ENCODE data around the gene EIF3K.

The EIF3K gene

DNA sequence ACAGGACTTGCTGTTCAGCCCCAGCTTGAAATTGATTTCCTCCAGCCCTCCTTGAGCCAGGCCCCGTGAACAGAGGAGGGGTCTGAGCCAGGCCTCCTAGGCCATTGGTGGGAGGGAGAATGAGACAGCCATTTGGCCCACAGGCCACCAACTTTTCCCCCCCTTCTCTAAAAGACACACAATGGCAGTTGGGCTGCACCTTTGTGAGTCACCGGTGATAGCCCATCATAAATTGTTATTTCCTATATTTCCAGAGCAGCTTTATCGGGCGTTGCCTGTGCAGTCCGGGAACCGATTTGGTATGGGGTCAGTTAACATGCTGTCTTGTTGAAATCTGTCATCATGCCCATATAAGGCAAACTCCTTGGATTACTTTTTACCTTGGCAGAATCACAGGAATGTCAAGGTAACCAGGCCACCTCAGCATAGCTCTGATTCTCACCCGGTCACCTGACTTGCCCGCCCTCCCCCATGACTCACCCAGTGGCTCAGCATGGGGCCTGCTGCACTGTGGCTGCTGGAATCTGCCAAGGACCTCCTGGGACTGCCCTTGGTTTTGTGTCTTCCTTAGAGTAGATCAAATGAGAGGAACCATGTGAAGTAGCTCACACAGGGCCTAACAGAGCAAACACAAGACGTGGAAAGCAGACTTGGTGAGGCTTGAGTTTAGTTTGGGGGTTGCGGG, 64.5 kb downstream of the EIF3K start (continued):
- no peak; the same call in 1 of the 2 replicates for TF ChIP-seq SCRT1 (tag by site-specific recombination; IDR thresholded peaks at IDR 0.05; ENCODE audit: borderline replicate concordance)
- TF ChIP-seq, protein P1, sequence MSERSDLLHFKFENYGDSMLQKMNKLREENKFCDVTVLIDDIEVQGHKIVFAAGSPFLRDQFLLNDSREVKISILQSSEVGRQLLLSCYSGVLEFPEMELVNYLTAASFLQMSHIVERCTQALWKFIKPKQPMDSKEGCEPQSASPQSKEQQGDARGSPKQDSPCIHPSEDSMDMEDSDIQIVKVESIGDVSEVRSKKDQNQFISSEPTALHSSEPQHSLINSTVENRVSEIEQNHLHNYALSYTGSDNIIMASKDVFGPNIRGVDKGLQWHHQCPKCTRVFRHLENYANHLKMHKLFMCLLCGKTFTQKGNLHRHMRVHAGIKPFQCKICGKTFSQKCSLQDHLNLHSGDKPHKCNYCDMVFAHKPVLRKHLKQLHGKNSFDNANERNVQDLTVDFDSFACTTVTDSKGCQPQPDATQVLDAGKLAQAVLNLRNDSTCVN (tag by site-specific recombination; optimal IDR thresholded peaks at IDR 0.05): no peak
- TF ChIP-seq ZNF132 (tag by site-specific recombination; IDR thresholded peaks at IDR 0.05; ENCODE audit: borderline replicate concordance): no peak
- TF ChIP-seq, protein P2, sequence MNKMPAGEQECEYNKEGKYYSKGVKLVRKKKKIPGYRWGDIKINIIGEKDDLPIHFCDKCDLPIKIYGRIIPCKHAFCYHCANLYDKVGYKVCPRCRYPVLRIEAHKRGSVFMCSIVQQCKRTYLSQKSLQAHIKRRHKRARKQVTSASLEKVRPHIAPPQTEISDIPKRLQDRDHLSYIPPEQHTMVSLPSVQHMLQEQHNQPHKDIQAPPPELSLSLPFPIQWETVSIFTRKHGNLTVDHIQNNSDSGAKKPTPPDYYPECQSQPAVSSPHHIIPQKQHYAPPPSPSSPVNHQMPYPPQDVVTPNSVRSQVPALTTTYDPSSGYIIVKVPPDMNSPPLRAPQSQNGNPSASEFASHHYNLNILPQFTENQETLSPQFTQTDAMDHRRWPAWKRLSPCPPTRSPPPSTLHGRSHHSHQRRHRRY (tag by site-specific recombination; IDR thresholded peaks at IDR 0.05): no peak
- TF ChIP-seq, protein P3, sequence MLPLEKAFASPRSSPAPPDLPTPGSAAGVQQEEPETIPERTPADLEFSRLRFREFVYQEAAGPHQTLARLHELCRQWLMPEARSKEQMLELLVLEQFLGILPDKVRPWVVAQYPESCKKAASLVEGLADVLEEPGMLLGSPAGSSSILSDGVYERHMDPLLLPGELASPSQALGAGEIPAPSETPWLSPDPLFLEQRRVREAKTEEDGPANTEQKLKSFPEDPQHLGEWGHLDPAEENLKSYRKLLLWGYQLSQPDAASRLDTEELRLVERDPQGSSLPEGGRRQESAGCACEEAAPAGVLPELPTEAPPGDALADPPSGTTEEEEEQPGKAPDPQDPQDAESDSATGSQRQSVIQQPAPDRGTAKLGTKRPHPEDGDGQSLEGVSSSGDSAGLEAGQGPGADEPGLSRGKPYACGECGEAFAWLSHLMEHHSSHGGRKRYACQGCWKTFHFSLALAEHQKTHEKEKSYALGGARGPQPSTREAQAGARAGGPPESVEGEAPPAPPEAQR (tag by site-specific recombination; IDR thresholded peaks at IDR 0.05): 0 out of 2 replicates have a peak, but pooled peaks have one; percentile 48
- TF ChIP-seq, protein P4, sequence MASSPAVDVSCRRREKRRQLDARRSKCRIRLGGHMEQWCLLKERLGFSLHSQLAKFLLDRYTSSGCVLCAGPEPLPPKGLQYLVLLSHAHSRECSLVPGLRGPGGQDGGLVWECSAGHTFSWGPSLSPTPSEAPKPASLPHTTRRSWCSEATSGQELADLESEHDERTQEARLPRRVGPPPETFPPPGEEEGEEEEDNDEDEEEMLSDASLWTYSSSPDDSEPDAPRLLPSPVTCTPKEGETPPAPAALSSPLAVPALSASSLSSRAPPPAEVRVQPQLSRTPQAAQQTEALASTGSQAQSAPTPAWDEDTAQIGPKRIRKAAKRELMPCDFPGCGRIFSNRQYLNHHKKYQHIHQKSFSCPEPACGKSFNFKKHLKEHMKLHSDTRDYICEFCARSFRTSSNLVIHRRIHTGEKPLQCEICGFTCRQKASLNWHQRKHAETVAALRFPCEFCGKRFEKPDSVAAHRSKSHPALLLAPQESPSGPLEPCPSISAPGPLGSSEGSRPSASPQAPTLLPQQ (tag by site-specific recombination; IDR thresholded peaks at IDR 0.05): no peak
- TF ChIP-seq ZBTB7A (tag by site-specific recombination; IDR thresholded peaks at IDR 0.05; ENCODE audit: low read depth): no peak; the same call in 1 of the 2 replicates
- TF ChIP-seq, protein P5, sequence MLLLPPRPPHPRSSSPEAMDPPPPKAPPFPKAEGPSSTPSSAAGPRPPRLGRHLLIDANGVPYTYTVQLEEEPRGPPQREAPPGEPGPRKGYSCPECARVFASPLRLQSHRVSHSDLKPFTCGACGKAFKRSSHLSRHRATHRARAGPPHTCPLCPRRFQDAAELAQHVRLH (tag by site-specific recombination; IDR thresholded peaks at IDR 0.05): no peak
- TF ChIP-seq ZNF777 (tag by site-specific recombination; IDR thresholded peaks at IDR 0.05; ENCODE audit: borderline replicate concordance): no peak
- TF ChIP-seq ZNF174 (tag by site-specific recombination; IDR thresholded peaks at IDR 0.05): no peak
- TF ChIP-seq, protein P6, sequence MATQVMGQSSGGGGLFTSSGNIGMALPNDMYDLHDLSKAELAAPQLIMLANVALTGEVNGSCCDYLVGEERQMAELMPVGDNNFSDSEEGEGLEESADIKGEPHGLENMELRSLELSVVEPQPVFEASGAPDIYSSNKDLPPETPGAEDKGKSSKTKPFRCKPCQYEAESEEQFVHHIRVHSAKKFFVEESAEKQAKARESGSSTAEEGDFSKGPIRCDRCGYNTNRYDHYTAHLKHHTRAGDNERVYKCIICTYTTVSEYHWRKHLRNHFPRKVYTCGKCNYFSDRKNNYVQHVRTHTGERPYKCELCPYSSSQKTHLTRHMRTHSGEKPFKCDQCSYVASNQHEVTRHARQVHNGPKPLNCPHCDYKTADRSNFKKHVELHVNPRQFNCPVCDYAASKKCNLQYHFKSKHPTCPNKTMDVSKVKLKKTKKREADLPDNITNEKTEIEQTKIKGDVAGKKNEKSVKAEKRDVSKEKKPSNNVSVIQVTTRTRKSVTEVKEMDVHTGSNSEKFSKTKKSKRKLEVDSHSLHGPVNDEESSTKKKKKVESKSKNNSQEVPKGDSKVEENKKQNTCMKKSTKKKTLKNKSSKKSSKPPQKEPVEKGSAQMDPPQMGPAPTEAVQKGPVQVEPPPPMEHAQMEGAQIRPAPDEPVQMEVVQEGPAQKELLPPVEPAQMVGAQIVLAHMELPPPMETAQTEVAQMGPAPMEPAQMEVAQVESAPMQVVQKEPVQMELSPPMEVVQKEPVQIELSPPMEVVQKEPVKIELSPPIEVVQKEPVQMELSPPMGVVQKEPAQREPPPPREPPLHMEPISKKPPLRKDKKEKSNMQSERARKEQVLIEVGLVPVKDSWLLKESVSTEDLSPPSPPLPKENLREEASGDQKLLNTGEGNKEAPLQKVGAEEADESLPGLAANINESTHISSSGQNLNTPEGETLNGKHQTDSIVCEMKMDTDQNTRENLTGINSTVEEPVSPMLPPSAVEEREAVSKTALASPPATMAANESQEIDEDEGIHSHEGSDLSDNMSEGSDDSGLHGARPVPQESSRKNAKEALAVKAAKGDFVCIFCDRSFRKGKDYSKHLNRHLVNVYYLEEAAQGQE (tag by site-specific recombination; IDR thresholded peaks at IDR 0.05): no peak
- TF ChIP-seq, protein P7, sequence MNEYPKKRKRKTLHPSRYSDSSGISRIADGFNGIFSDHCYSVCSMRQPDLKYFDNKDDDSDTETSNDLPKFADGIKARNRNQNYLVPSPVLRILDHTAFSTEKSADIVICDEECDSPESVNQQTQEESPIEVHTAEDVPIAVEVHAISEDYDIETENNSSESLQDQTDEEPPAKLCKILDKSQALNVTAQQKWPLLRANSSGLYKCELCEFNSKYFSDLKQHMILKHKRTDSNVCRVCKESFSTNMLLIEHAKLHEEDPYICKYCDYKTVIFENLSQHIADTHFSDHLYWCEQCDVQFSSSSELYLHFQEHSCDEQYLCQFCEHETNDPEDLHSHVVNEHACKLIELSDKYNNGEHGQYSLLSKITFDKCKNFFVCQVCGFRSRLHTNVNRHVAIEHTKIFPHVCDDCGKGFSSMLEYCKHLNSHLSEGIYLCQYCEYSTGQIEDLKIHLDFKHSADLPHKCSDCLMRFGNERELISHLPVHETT (tag by site-specific recombination; IDR thresholded peaks at IDR 0.05): peak; percentile 82; the same call in 1 of the 2 replicates
- no peak for TF ChIP-seq ZNF514 (tag by site-specific recombination; IDR thresholded peaks at IDR 0.05)
- no peak; the same call in none of the 2 replicates for TF ChIP-seq BCL11B (tag by site-specific recombination; IDR thresholded peaks at IDR 0.05; ENCODE audit: low read depth)
- peak; percentile 85 for TF ChIP-seq ZNF366 (tag by site-specific recombination; conservative IDR thresholded peaks at IDR 0.05)
- TF ChIP-seq ZNF169 (tag by site-specific recombination; IDR thresholded peaks at IDR 0.05): no peak
- TF ChIP-seq ZNF335 (tag by site-specific recombination; conservative IDR thresholded peaks at IDR 0.05): peak; percentile 91
- no peak for TF ChIP-seq ZNF37A (tag by site-specific recombination; IDR thresholded peaks at IDR 0.05)
- no peak for TF ChIP-seq ZNF433 (tag by site-specific recombination; IDR thresholded peaks at IDR 0.05; ENCODE audit: low read depth)
- peak; percentile 11; the same call in 1 of the 2 replicates for TF ChIP-seq ZFP37 (tag by site-specific recombination; IDR thresholded peaks at IDR 0.05)
- TF ChIP-seq ZNF747 (tag by site-specific recombination; IDR thresholded peaks at IDR 0.05): no peak
- TF ChIP-seq, protein P8, sequence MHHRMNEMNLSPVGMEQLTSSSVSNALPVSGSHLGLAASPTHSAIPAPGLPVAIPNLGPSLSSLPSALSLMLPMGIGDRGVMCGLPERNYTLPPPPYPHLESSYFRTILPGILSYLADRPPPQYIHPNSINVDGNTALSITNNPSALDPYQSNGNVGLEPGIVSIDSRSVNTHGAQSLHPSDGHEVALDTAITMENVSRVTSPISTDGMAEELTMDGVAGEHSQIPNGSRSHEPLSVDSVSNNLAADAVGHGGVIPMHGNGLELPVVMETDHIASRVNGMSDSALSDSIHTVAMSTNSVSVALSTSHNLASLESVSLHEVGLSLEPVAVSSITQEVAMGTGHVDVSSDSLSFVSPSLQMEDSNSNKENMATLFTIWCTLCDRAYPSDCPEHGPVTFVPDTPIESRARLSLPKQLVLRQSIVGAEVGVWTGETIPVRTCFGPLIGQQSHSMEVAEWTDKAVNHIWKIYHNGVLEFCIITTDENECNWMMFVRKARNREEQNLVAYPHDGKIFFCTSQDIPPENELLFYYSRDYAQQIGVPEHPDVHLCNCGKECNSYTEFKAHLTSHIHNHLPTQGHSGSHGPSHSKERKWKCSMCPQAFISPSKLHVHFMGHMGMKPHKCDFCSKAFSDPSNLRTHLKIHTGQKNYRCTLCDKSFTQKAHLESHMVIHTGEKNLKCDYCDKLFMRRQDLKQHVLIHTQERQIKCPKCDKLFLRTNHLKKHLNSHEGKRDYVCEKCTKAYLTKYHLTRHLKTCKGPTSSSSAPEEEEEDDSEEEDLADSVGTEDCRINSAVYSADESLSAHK (tag by site-specific recombination; IDR thresholded peaks at IDR 0.05): 0 out of 2 replicates have a peak, but pooled peaks have one; percentile 6
- TF ChIP-seq, protein P9, sequence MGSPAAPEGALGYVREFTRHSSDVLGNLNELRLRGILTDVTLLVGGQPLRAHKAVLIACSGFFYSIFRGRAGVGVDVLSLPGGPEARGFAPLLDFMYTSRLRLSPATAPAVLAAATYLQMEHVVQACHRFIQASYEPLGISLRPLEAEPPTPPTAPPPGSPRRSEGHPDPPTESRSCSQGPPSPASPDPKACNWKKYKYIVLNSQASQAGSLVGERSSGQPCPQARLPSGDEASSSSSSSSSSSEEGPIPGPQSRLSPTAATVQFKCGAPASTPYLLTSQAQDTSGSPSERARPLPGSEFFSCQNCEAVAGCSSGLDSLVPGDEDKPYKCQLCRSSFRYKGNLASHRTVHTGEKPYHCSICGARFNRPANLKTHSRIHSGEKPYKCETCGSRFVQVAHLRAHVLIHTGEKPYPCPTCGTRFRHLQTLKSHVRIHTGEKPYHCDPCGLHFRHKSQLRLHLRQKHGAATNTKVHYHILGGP (tag by site-specific recombination; IDR thresholded peaks at IDR 0.05): no peak
- no peak for TF ChIP-seq ZNF521 (tag by site-specific recombination; IDR thresholded peaks at IDR 0.05)

Measured in HEK293 (cell line).